ENCODE results near the gene RALGDS.

RALGDS gene

DNA sequence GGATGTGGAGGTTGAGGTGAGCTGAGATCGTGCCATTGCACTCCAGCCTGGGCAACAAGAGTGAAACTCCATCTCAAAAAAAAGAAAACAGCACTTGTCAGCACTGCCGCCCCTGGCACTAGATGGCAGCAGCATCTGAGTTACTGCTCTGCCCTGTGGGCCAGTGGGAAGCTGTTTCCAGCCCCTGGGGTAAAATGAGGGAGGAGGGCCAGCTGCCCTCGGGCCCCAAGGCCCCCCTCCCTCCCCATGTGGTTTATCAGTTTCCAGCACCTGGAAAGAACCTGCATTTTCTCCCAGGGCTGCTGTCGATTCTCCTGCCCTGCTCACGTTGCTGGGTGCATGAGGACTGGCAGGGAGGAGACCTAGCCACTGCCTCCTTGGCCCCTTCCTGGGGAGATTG is 72.4 kb downstream of the RALGDS start:
- DNase-seq: no peak

All from activated gamma-delta T cell (primary cell).